Measurements from ENCODE around the gene GPC6. TPM values are rescaled to one million over a fixed set of nuclear protein-coding genes. Genes with fewer than 3 reads are reported as not detected.

Gene GPC6
- total RNA-seq, 3 donors from 2014 or later (not counting 1 experiment from before 2014, with no cell fraction given): not detected

DNA sequence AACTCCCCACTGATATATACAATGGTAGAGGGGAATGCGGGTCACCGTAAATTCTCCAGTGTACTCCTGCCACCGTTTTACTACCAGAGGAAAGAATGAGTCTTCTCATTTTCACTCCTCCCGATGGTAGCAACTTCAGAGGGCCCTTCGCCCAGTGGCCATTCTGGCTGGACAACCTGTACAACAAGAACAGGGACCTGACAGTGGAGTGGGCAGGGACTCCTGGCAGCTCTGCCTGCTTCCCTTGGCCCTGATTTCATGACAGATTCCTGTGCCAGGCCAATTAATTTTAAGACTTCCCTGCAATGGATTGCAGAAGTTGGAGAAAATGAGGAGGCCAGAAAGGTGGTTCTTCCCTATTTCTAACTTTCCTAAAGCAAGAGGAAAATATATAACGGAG lies 148.9 kb downstream of the GPC6 start:
- Mint-ChIP-seq H3K9me3 (peaks cover 6 to 7% of the 10 kb centered on the region in 2 donors), H3K27ac (no peak overlapping the region), H3K27me3 (ENCODE audit: low read depth in 2 of 2) (no peaks in the 10 kb centered on the region), H3K4me1 (no peaks in the 10 kb centered on the region), H3K36me3 (no peaks in the 10 kb centered on the region), H3K4me3 (no peak overlapping the region)
- intact Hi-C loops (cut with micrococcal nuclease): no loop called here
- no peaks in the 10 kb centered on the region for H3K27me3 ChIP-seq (ENCODE audit: control insufficient read depth, insufficient read depth, low read length)
- 70% methylated on average over 5 of the region's 6 CpGs for WGBS (ENCODE audit: insufficient coverage)
- TF ChIP-seq, protein P1, sequence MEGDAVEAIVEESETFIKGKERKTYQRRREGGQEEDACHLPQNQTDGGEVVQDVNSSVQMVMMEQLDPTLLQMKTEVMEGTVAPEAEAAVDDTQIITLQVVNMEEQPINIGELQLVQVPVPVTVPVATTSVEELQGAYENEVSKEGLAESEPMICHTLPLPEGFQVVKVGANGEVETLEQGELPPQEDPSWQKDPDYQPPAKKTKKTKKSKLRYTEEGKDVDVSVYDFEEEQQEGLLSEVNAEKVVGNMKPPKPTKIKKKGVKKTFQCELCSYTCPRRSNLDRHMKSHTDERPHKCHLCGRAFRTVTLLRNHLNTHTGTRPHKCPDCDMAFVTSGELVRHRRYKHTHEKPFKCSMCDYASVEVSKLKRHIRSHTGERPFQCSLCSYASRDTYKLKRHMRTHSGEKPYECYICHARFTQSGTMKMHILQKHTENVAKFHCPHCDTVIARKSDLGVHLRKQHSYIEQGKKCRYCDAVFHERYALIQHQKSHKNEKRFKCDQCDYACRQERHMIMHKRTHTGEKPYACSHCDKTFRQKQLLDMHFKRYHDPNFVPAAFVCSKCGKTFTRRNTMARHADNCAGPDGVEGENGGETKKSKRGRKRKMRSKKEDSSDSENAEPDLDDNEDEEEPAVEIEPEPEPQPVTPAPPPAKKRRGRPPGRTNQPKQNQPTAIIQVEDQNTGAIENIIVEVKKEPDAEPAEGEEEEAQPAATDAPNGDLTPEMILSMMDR (IDR thresholded peaks at IDR 0.05): no peak
- H3K9me3 ChIP-seq (ENCODE audit: control insufficient read depth, insufficient read depth, low read length): no peaks in the 10 kb centered on the region
- no peak overlapping the region for H3K27ac ChIP-seq (ENCODE audit: low read length)
- H3K4me3 ChIP-seq (ENCODE audit: low read length): no peak overlapping the region
- H3K36me3 ChIP-seq (ENCODE audit: control insufficient read depth, insufficient read depth, low read length): no peaks in the 10 kb centered on the region
- H3K4me1 ChIP-seq (ENCODE audit: control insufficient read depth, insufficient read depth, low read length): no peaks in the 10 kb centered on the region
- ATAC-seq (no peak), DNase-seq (no peak)

DNA sequence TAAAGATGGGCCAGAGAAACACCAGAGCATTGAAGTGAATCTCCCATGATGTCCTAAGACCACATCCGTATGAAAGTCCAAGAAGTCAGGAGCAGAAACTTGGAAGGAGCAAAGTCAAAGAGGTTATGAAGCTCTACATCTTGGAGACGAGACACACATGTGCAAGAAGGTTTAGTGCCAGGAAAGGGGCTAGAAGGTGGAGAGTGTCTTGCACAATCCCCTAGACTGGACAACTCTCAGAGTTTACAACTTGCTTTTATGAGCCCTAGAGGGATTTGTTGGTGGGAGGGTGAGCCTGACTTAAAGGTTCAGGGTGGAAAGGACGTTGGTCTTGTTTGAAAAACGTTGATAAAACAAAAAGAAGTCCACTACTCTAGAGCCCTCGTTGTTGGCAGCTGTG lies 150.6 kb downstream of the GPC6 start:
- H3K4me3 Mint-ChIP-seq: no peak overlapping the region
- ATAC-seq: no peak
- no peak overlapping the region for H3K27ac ChIP-seq (ENCODE audit: low read length)
- H3K4me3 ChIP-seq (ENCODE audit: low read length): no peak overlapping the region
- no peaks in the 10 kb centered on the region for H3K4me1 Mint-ChIP-seq
- no peaks in the 10 kb centered on the region for H3K36me3 Mint-ChIP-seq
- WGBS (ENCODE audit: insufficient coverage): 70% methylated on average over 5 of the region's 5 CpGs
- H3K4me1 ChIP-seq (ENCODE audit: control insufficient read depth, insufficient read depth, low read length): no peaks in the 10 kb centered on the region
- peaks cover 4 to 7% of the 10 kb centered on the region in 2 donors for H3K9me3 Mint-ChIP-seq
- intact Hi-C loops (cut with micrococcal nuclease): no loop called here
- no peak for DNase-seq
- no peaks in the 10 kb centered on the region for H3K36me3 ChIP-seq (ENCODE audit: control insufficient read depth, insufficient read depth, low read length)
- no peak overlapping the region for H3K27ac Mint-ChIP-seq
- TF ChIP-seq, protein P1 (IDR thresholded peaks at IDR 0.05): no peak
- no peaks in the 10 kb centered on the region for H3K27me3 Mint-ChIP-seq (ENCODE audit: low read depth in 2 of 2)
- no peaks in the 10 kb centered on the region for H3K9me3 ChIP-seq (ENCODE audit: control insufficient read depth, insufficient read depth, low read length)
- H3K27me3 ChIP-seq (ENCODE audit: control insufficient read depth, insufficient read depth, low read length): no peaks in the 10 kb centered on the region

DNA sequence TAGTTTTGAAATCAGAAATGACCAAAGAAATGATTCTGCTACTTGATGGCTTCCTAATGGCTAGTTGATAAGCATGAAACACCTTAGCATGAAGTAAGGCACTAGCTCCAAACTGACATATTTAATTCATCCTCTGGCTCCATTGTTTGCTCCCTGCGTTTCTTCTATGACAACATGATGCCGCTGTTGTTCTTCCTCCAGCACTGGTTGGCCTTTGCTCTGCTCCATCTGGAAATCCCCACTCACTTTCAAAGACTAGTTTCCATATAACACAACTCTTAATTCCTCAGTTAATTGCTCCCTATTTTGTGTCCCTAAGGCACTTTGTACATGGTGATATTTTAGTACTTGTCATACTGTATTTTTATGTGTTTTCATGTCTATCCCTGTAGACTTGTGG lies 151.6 kb downstream of the GPC6 start:
- no peak for DNase-seq
- TF ChIP-seq, protein P1 (IDR thresholded peaks at IDR 0.05): no peak
- no peaks in the 10 kb centered on the region for H3K9me3 ChIP-seq (ENCODE audit: control insufficient read depth, insufficient read depth, low read length)
- WGBS (ENCODE audit: insufficient coverage): 88% methylated on average over 2 of the region's 2 CpGs
- H3K4me3 ChIP-seq (ENCODE audit: low read length): no peak overlapping the region
- no peak overlapping the region for H3K4me3 Mint-ChIP-seq
- H3K36me3 Mint-ChIP-seq: no peaks in the 10 kb centered on the region
- no peak for ATAC-seq
- H3K27me3 Mint-ChIP-seq (ENCODE audit: low read depth in 2 of 2): no peaks in the 10 kb centered on the region
- intact Hi-C loops (cut with micrococcal nuclease): no loop called here
- H3K9me3 Mint-ChIP-seq: peaks cover 4 to 7% of the 10 kb centered on the region in 2 donors
- H3K27me3 ChIP-seq (ENCODE audit: control insufficient read depth, insufficient read depth, low read length): no peaks in the 10 kb centered on the region
- no peaks in the 10 kb centered on the region for H3K4me1 ChIP-seq (ENCODE audit: control insufficient read depth, insufficient read depth, low read length)
- no peak overlapping the region for H3K27ac ChIP-seq (ENCODE audit: low read length)
- no peaks in the 10 kb centered on the region for H3K36me3 ChIP-seq (ENCODE audit: control insufficient read depth, insufficient read depth, low read length)
- no peak overlapping the region for H3K27ac Mint-ChIP-seq
- no peaks in the 10 kb centered on the region for H3K4me1 Mint-ChIP-seq

DNA sequence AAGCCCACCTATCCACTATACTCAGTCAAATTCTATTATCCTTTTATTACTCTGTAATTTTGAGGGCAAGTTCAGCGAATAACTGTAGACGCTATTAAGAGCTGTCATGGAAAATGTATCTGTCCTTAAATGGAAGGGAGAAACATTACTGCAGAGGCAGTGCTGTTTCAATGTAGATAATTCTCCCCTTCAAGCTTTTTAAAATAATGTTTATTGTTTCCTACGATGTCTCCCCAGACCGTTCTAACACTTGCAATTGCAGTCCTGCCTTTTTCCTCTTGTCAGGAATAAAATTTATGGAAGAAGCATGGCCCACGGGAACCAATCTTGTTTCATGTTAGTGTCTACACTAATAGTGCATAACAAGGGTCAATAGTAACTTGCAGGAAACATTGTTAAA lies 159.5 kb downstream of the GPC6 start:
- Histone ChIP-seq H3K9me3 (ENCODE audit: control insufficient read depth, insufficient read depth, low read length) (peaks cover 3% of the 10 kb centered on the region), H3K36me3 (ENCODE audit: control insufficient read depth, insufficient read depth, low read length) (no peaks in the 10 kb centered on the region), H3K27ac (ENCODE audit: low read length) (no peak overlapping the region), H3K4me1 (ENCODE audit: control insufficient read depth, insufficient read depth, low read length) (no peaks in the 10 kb centered on the region), H3K27me3 (ENCODE audit: control insufficient read depth, insufficient read depth, low read length) (no peaks in the 10 kb centered on the region), H3K4me3 (ENCODE audit: low read length) (no peak overlapping the region)
- Mint-ChIP-seq H3K36me3 (no peaks in the 10 kb centered on the region), H3K27me3 (ENCODE audit: low read depth in 2 of 2) (no peaks in the 10 kb centered on the region), H3K27ac (no peak overlapping the region), H3K4me1 (no peaks in the 10 kb centered on the region), H3K4me3 (no peak overlapping the region), H3K9me3 (peaks cover 2 to 11% of the 10 kb centered on the region in 2 donors)
- intact Hi-C loops (cut with micrococcal nuclease): no loop called here
- ATAC-seq (no peak), DNase-seq (no peak)
- 54% methylated on average over 3 of the region's 5 CpGs for WGBS (ENCODE audit: insufficient coverage)
- TF ChIP-seq, protein P1 (IDR thresholded peaks at IDR 0.05): no peak

All from natural killer cell (primary cell).